ENCODE data around the gene GJC1. TPM values are rescaled to one million over a fixed set of nuclear protein-coding genes. Genes with fewer than 3 reads are reported as not detected.

The GJC1 gene
- total RNA-seq, 1 donor from 2014 or later, result 57.1 TPM

GRCh38 chr17:44832805-44833204, 2.7 kb upstream of the GJC1 start:
- DNase-seq (ENCODE audit: low spot score in 2 of 2, unreplicated experiment in 2 of 2), result no peak
- Mint-ChIP-seq H3K9me3 (no peaks in the 10 kb centered on the region), H3K4me3 (no peak overlapping the region), H3K4me1 (peaks cover 27% of the 10 kb centered on the region), H3K27me3 (ENCODE audit: low read depth) (no peaks in the 10 kb centered on the region), H3K36me3 (no peaks in the 10 kb centered on the region), H3K27ac (peak overlapping the region; percentile 84)
- no peak for TF ChIP-seq CTCF (IDR thresholded peaks at IDR 0.05; ENCODE audit: unreplicated experiment)

GRCh38 chr17:44831371-44831770, 1.3 kb upstream of the GJC1 start:
- Mint-ChIP-seq H3K9me3 (no peaks in the 10 kb centered on the region), H3K36me3 (no peaks in the 10 kb centered on the region), H3K27me3 (ENCODE audit: low read depth) (no peaks in the 10 kb centered on the region), H3K27ac (no peak overlapping the region), H3K4me1 (peaks cover 33% of the 10 kb centered on the region), H3K4me3 (peak overlapping the region; percentile 75)
- no peak for DNase-seq (ENCODE audit: low spot score in 2 of 2, unreplicated experiment in 2 of 2)
- TF ChIP-seq CTCF (IDR thresholded peaks at IDR 0.05; ENCODE audit: unreplicated experiment), result no peak

- no peaks in the 10 kb centered on the region for H3K9me3 Mint-ChIP-seq
- no peaks in the 10 kb centered on the region for H3K36me3 Mint-ChIP-seq
- no peaks in the 10 kb centered on the region for H3K27me3 Mint-ChIP-seq (ENCODE audit: low read depth)
- peak overlapping the region; percentile 75 for H3K4me3 Mint-ChIP-seq
- peaks cover 33% of the 10 kb centered on the region for H3K4me1 Mint-ChIP-seq
- DNase-seq (ENCODE audit: low spot score in 2 of 2, unreplicated experiment in 2 of 2), result peak in 1 of 2 experiments; percentile 28
- TF ChIP-seq CTCF (IDR thresholded peaks at IDR 0.05; ENCODE audit: unreplicated experiment), result no peak
- H3K27ac Mint-ChIP-seq, result peak overlapping the region; percentile 83
These were observed 537 bp upstream of the GJC1 start for GRCh38 chr17:44830359-44831288.

- peak overlapping the region; percentile 86 for H3K4me3 Mint-ChIP-seq
- DNase-seq (ENCODE audit: low spot score in 2 of 2, unreplicated experiment in 2 of 2), result no peak
- no peak for TF ChIP-seq CTCF (IDR thresholded peaks at IDR 0.05; ENCODE audit: unreplicated experiment)
- H3K9me3 Mint-ChIP-seq, result no peaks in the 10 kb centered on the region
- no peaks in the 10 kb centered on the region for H3K36me3 Mint-ChIP-seq
- H3K4me1 Mint-ChIP-seq, result peaks cover 33% of the 10 kb centered on the region
- peak overlapping the region; percentile 87 for H3K27ac Mint-ChIP-seq
- H3K27me3 Mint-ChIP-seq (ENCODE audit: low read depth), result no peaks in the 10 kb centered on the region
These were observed 1.1 kb downstream of the GJC1 start for GRCh38 chr17:44828919-44829522.

GRCh38 chr17:44827863-44828262, 2.2 kb downstream of the GJC1 start:
- no peaks in the 10 kb centered on the region for H3K27me3 Mint-ChIP-seq (ENCODE audit: low read depth)
- peak overlapping the region; percentile 50 for H3K27ac Mint-ChIP-seq
- H3K36me3 Mint-ChIP-seq, result no peaks in the 10 kb centered on the region
- H3K9me3 Mint-ChIP-seq, result no peaks in the 10 kb centered on the region
- no peak for TF ChIP-seq CTCF (IDR thresholded peaks at IDR 0.05; ENCODE audit: unreplicated experiment)
- peaks cover 30% of the 10 kb centered on the region for H3K4me1 Mint-ChIP-seq
- peak overlapping the region; percentile 86 for H3K4me3 Mint-ChIP-seq
- no peak for DNase-seq (ENCODE audit: low spot score in 2 of 2, unreplicated experiment in 2 of 2)
